ENCODE data around the gene LAX1.

LAX1 gene

GRCh38 chr1:203799157-203799556, 34.2 kb downstream of the LAX1 start:
- TF ChIP-seq, protein P1, sequence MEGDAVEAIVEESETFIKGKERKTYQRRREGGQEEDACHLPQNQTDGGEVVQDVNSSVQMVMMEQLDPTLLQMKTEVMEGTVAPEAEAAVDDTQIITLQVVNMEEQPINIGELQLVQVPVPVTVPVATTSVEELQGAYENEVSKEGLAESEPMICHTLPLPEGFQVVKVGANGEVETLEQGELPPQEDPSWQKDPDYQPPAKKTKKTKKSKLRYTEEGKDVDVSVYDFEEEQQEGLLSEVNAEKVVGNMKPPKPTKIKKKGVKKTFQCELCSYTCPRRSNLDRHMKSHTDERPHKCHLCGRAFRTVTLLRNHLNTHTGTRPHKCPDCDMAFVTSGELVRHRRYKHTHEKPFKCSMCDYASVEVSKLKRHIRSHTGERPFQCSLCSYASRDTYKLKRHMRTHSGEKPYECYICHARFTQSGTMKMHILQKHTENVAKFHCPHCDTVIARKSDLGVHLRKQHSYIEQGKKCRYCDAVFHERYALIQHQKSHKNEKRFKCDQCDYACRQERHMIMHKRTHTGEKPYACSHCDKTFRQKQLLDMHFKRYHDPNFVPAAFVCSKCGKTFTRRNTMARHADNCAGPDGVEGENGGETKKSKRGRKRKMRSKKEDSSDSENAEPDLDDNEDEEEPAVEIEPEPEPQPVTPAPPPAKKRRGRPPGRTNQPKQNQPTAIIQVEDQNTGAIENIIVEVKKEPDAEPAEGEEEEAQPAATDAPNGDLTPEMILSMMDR (IDR thresholded peaks at IDR 0.05; ENCODE audit: extremely low read depth, insufficient read depth, missing control alignments), result no peak
- in situ Hi-C loops (cut with MboI; ENCODE audit: low pct_unique_long_range_greater_than_20kb, low sequenced_read_pairs, unreplicated experiment), result no loop called here
- no peak for DNase-seq (ENCODE audit: low spot score)

DNA sequence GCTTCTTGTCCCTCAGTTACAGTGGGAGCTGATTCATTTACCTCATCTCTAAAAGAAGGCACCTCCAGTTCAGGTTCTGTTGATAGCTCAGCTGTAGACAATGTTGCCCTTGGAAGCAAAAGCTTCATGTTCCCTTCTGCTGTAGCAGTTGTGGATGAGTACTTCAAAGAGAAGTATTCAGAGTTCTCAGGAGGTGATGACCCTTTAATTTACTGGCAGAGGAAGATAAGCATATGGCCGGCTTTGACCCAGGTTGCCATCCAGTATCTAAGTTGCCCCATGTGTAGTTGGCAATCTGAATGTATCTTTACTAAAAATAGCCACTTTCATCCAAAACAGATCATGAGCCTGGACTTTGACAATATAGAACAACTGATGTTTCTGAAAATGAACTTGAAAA, 35.0 kb downstream of the LAX1 start:
- in situ Hi-C loops (cut with MboI; ENCODE audit: low pct_unique_long_range_greater_than_20kb, low sequenced_read_pairs, unreplicated experiment), result no loop called here
- no peak for DNase-seq (ENCODE audit: low spot score)
- TF ChIP-seq, protein P1 (IDR thresholded peaks at IDR 0.05; ENCODE audit: extremely low read depth, insufficient read depth, missing control alignments), result no peak

GRCh38 chr1:203805689-203806088, 40.7 kb downstream of the LAX1 start:
- no peak for DNase-seq (ENCODE audit: low spot score)
- in situ Hi-C loops (cut with MboI; ENCODE audit: low pct_unique_long_range_greater_than_20kb, low sequenced_read_pairs, unreplicated experiment), result no loop called here
- TF ChIP-seq, protein P1 (IDR thresholded peaks at IDR 0.05; ENCODE audit: extremely low read depth, insufficient read depth, missing control alignments), result no peak

- in situ Hi-C loops (cut with MboI; ENCODE audit: low pct_unique_long_range_greater_than_20kb, low sequenced_read_pairs, unreplicated experiment), result no loop called here
- TF ChIP-seq, protein P1 (IDR thresholded peaks at IDR 0.05; ENCODE audit: extremely low read depth, insufficient read depth, missing control alignments), result no peak
- no peak for DNase-seq (ENCODE audit: low spot score)
These were observed 42.2 kb downstream of the LAX1 start for GRCh38 chr1:203807196-203807595.

DNA sequence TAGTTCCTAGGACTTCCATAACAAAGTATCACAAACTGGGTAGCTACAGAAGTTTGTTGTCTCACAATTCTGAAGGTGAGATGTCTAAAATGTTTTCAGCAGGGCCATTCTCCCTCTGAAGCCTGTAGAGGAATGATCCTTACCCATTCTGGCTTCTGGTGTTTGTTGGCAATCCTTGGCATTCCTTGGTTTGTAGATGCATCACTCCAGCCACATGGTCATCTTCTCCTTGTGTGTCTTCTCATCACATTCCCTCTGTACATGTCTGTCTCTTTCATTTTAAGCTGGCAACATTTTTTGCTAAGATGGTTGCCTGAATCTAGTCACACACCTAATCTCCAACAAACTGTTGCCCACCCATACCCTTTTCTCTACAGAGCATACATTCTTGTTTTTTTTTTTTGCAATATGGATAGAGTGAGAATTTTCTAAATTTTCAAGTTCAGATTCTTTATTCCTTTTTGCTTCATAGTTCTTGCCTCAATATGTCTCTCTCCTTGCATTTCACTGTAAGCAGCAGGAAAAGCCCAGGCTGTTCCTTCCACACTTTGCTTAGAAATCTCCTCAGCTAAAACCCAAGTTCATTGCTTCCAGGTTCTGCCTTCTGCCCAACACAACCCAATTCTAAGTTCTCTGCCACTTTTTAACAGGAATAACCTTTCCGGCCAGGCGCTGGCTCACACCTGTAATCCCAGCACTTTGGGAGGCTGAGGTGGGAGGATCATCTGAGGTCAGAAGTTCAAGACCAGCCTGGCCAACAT, 48.8 kb downstream of the LAX1 start:
- TF ChIP-seq, protein P1 (IDR thresholded peaks at IDR 0.05; ENCODE audit: extremely low read depth, insufficient read depth, missing control alignments), result no peak
- DNase-seq (ENCODE audit: low spot score), result no peak
- in situ Hi-C loops (cut with MboI; ENCODE audit: low pct_unique_long_range_greater_than_20kb, low sequenced_read_pairs, unreplicated experiment), result no loop called here

DNA sequence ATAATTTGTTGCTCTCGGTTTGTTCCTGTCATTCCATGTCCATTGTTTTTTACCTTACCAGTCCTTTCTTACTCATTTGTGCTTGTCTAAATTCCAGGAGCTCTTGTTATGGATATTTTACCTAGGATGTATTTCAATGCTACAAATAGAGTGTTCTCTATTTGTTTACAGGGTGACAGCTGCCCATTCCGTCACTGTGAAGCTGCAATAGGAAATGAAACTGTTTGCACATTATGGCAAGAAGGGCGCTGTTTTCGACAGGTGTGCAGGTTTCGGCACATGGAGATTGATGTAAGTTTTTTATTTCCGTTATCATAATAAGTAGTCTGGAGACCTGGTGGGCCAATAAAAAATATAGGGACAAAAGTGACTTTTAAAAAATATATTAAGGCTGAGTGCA, 53.4 kb downstream of the LAX1 start:
- TF ChIP-seq, protein P1 (IDR thresholded peaks at IDR 0.05; ENCODE audit: extremely low read depth, insufficient read depth, missing control alignments), result no peak
- in situ Hi-C loops (cut with MboI; ENCODE audit: low pct_unique_long_range_greater_than_20kb, low sequenced_read_pairs, unreplicated experiment), result no loop called here
- no peak for DNase-seq (ENCODE audit: low spot score)

Measured in GM13977 (cell line).